ENCODE measurements around the gene EPRS1.
A peak's percentile ranks its signal among the peaks of the same experiment; 100 is the strongest.
"Not testable (repeated sequence)": the region's sequence is repeated elsewhere in the genome, so short reads cannot be mapped to it uniquely, and the experiment has no call there.

Gene EPRS1

DNA sequence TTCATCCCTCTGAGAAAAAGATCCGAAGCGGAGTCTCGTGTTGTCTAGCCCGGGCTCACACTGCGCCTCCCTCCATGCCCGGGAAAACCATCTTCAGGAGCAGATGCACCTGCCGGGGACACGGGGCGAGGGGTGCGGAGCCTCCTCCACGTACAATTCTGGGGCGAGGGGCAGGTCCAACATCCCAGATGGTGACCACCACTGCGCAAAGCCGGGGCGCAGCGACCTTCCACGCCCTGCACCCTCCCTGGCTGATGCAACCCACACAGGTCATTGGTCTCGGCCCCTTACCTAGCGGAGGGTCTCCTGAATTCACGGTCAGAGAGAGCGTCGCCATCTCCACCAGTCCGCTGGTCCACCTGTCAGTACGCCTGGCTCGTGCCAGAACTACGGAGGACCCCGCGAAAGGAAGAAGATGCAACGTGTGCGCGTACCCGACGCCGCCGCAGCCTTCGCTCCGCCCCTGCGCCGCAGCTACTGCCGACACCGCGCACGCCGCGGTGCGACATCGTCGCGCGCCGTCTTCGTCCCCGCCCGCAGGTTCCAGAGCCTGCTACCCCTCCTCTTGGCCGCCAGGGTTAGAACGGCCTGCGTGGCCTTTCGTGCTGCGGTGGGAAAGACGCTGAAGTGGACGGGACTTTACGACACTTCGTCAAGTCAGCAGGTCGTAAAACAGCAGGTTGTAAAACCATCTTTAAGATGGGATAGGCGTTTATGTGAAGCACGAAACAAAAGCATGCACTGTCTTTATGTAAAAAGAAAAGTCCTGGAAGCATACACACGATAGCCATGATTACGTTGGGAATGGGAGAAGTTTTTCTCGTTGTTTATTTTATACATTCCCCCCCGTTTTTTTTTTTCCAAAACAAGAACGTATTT, at the start of gene EPRS1:
EPRS1 (minus strand) TSS at position 454 of the 879 bp plus-strand sequence; CDS start at position 337, 117 bp downstream.
- peak; percentile 80 to 90 (median 84) for DNase-seq (ENCODE audit: low read depth in 3 of 3, low spot score in 1 of 3)

GRCh38 chr1:220094016-220094911, 48.0 kb upstream of the EPRS1 start, which contains the start of gene IARS2:
Gene IARS2 (plus strand): TSS chr1:220094132. CDS start chr1:220094217, 85 bp downstream.
- peak; percentile 71 to 90 (median 83) for DNase-seq (ENCODE audit: low read depth in 3 of 3, low spot score in 1 of 3)

GRCh38 chr1:220093361-220094015, 47.2 kb upstream of the EPRS1 start:
- DNase-seq (ENCODE audit: low read depth in 3 of 3, low spot score in 1 of 3), result no peak

DNA sequence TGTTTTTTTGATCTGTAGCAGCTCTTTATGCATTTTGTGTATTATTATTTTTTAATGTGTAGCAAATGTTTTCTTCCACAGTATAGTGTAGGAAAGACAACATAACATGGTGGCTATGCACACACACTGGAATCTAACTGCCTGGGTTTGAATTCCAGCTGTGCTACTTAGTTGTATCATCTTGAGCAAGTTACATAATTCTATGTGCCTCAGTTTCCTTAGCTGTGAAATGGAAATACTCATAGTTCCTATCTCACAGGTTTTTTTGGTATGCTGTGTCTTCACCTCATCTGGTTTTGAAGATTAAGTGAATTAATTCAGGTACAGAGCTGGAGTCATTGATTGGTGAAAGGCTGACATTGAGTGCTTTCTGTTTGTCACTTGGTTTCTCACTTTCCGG, 46.4 kb upstream of the EPRS1 start:
- DNase-seq (ENCODE audit: low read depth in 3 of 3, low spot score in 1 of 3), result no peak

DNA sequence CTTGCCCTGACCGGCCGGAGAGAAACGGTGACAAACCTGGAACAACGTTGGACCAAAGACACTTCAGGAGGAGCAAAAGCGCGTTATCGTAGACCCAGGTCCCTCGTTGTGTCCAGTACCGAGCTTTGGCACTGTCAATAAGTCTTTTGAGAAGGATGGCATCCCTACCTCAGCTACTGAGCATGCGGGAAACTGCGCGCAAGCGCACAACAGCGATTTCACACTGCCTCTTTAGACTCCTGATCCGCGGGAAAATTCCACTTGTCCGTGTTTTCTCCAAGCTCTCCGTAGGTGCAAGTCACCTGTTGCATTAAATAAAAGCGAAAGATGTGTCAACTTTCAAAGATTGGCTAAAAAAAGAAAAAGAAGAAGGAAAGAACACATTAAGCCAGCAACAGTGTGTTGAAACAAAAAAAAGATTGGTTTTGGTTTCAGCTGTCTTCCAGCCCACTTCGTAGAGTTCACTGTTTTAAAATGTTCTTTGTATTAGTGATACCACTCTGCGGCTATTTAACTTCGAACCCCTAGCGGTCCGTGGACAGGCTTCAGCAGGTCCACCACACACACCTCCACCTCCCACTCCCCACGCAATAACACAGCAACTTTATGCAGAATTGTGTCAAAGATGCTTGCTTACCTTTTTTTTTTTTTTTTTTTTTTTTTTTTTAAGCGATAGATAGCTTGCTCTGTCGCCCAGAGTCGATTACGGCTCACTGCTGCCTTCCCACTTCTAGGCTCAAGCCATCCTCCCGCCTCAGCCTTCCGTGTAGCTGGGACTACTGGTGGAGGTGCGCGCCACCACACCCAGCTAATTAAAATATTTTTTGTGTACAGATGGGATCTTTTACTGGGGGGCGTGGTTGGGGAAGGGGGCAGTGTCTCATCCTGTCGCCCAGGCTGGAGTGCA, 43.6 kb upstream of the EPRS1 start, which contains the start of gene BPNT1:
BPNT1 (minus strand) TSS at position 139 of the 907 bp plus-strand sequence. CDS start 9,942 bp downstream, outside the sequence.
- peak; percentile 94 to 96 (median 95) for DNase-seq (ENCODE audit: low read depth in 3 of 3, low spot score in 1 of 3)

- DNase-seq (ENCODE audit: low read depth in 3 of 3, low spot score in 1 of 3), result not testable (repeated sequence)
Measured at GRCh38 chr1:220086261-220086686, 40.0 kb upstream of the EPRS1 start.

- no peak for DNase-seq (ENCODE audit: low read depth in 3 of 3, low spot score in 1 of 3)
Measured at GRCh38 chr1:220084460-220084859, 38.2 kb upstream of the EPRS1 start.

DNA sequence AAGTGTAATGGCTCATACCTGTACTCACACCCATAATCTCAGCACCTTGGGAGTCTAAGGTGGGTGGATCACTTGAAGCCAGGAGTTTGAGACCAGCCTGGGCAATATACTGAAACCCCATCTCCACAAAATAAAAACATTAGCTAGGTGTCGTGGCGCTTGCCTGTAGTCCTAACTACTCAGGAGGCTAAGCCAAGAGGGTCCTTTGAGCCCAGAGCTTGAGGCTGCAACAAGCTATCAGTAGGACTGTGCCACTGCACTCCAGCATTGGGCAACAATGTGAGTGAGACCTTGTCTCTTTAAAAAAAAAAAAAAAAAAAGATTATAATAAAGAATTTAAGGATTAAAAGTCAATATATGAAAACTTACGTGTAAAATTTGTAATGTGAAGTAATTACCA, 31.6 kb upstream of the EPRS1 start:
- no peak for DNase-seq (ENCODE audit: low read depth in 3 of 3, low spot score in 1 of 3)

DNA sequence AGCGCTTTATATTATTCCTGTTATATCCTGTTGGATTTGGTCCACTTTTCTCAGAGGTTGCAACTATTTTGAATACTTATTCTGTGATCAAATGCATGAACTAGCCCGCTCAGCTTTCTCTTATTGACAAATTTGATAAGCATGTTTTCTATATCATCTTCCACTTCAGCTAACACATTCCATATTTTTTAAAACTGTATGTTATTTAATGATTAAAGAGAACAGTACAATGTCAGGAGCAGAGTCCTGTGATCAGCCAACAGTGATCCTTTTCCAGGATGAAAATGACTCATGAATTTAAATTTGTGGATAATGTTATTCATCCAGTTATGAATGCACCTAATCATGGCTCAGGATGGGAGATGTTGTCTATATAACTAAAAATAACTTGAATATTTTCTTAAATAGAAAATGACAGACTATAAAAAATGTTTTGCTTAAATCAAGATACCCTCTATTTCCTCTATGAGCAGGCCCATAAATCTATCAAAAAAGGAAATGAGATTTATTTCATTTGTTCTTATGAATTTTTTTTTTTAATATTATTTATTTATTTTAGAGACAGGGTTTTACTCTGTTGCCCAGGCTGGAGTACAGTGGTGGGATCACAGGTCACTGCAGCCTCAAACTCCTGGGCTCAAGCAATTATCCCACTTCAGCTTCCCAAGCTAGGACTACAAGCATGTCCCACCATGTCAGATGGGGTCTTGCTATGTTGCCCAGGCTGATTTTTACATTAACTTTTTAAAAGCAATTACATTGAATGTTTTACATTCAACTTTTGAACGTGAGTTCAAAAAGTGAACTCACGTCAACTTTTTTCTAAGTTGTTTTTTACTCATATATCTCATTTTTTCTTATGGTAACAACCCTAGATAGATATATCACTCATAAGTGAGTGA, 30.8 kb upstream of the EPRS1 start:
- no peak for DNase-seq (ENCODE audit: low read depth in 3 of 3, low spot score in 1 of 3)

DNA sequence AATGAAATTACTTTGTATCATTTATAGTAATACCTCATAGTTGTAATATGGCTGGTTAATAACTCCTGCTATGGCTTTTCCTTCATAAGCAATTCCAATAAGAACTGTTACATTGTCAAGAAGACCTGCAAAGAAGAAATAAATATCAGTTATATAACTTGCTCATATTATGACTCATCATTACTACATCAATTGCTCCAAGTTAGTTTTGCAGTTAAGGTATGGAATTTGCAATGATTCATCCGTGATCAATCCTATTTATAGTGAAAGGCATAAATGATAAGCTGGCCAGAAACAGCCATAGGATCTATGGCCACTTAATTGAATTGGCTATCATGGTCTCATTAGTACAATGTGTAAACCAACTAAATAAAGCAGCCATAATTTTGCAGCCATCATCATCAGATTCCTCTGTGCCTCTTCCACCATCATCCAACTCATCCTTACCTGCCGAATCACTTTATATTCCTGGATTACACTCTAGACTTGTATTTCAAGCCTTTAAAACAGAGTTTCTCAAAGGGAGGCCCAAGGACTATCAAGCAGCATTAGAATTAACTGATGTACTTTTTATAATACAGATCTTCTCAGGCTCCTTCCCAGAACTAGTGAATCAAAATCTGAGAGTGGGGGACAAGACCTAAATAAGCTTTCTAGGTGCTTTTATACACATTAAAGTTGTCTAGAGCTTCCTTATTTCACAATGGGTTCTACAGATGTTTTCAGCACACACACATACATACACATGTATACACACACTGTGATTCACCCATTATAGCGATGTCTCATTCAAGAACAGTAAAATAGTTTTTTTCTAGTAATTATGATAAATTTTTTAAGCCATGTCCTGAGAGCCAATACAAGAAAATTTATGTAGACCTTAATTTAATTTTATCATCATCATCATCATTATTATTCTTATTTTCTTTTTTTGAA, 21.2 kb upstream of the EPRS1 start:
- no peak for DNase-seq (ENCODE audit: low read depth in 3 of 3, low spot score in 1 of 3)

GRCh38 chr1:220062629-220063028, 16.3 kb upstream of the EPRS1 start:
- DNase-seq (ENCODE audit: low read depth in 3 of 3, low spot score in 1 of 3), result no peak

GRCh38 chr1:220060876-220061275, 14.6 kb upstream of the EPRS1 start:
- no peak for DNase-seq (ENCODE audit: low read depth in 3 of 3, low spot score in 1 of 3)

DNA sequence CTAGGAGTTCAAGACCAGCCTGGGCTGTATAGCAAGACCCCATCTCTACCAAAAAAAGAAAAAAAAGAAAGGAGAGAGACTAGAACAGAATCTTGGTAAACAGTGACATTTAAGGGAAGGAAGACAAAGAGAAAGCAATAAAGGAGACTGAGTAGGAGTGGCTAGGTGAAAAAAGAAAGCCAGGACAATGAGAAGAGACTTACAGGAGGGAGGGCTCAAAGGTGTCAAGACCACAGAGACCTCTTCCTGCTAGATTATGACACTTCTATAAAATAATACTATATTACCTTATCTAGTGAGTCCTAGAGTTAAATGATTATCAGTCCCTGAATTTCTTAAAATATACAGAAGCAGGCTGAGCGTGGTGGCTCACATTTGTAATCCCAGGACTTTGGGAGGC, 10.1 kb upstream of the EPRS1 start:
- DNase-seq (ENCODE audit: low read depth in 3 of 3, low spot score in 1 of 3), result no peak

- DNase-seq (ENCODE audit: low read depth in 3 of 3, low spot score in 1 of 3), result no peak
Measured at GRCh38 chr1:220045356-220046051, 801 bp downstream of the EPRS1 start.

GRCh38 chr1:220044678-220045355, 1.5 kb downstream of the EPRS1 start:
- DNase-seq (ENCODE audit: low read depth in 3 of 3, low spot score in 1 of 3), result no peak

- no peak for DNase-seq (ENCODE audit: low read depth in 3 of 3, low spot score in 1 of 3)
Measured at GRCh38 chr1:220043646-220044045, 2.7 kb downstream of the EPRS1 start.
